IMR-90 (cell line): ENCODE results near the gene RXYLT1. TPM values are rescaled to one million over a fixed set of nuclear protein-coding genes. Genes with fewer than 3 reads are reported as not detected.

Experiments used
- ATAC-seq: fragments of 200-7000 bp; cut with Tn5 transposase; 2 replicates; pipeline ENCODE4 v1.9.1; 2020; ENCODE audit warnings: low read depth, mild to moderate bottlenecking, moderate library complexity
- BruUV-seq: library from RNA; stranded (reverse); fragments of 400-500 nt; replicated peaks from 2 replicates; lab custom pipeline; 2021; lab: Mats Ljungman, UMichigan
- CTCF ChIA-PET: fragments of 300-600 bp; formaldehyde crosslinking; extraction: SDS; loops from one replicate; lab custom pipeline; 2021; ENCODE audit warnings: antibody characterized with exemption; lab: Yijun Ruan, JAX
- POLR2A ChIA-PET: fragments of 300-600 bp; sonication (Branson Sonifier 250); formaldehyde crosslinking; loops from one replicate; lab custom pipeline; 2022; ENCODE audit warnings: antibody characterized with exemption; ENCODE audit not compliant: unreplicated experiment; lab: Charles Lee
- DNase-seq: peaks from one replicate; pipeline ENCODE4 v3.0.0; 2013
- H2AFZ ChIP-seq: replicated peaks from 2 replicates; pipeline ENCODE3; 2013; ENCODE audit warnings: low read length, mild to moderate bottlenecking; ENCODE audit not compliant: poor library complexity
- H2AK5ac ChIP-seq: 2 replicates; pipeline ENCODE4 v1.6.1; 2013; ENCODE audit warnings: low read depth, low read length, inconsistent platforms
- H2AK9ac ChIP-seq: replicated peaks from 2 replicates; pipeline ENCODE3; 2013; ENCODE audit warnings: mild to moderate bottlenecking, low read depth, low read length, moderate library complexity; ENCODE audit not compliant: poor library complexity
- H2BK120ac ChIP-seq: 2 replicates; pipeline ENCODE4 v1.6.1; 2013; ENCODE audit warnings: low read depth, low read length, inconsistent platforms
- H2BK15ac ChIP-seq: 3 replicates; pipeline ENCODE4 v1.6.1; 2013; ENCODE audit warnings: low read depth, low read length, inconsistent platforms
- H2BK20ac ChIP-seq: 2 replicates; pipeline ENCODE4 v1.6.1; 2013; ENCODE audit warnings: low read depth, mild to moderate bottlenecking, inconsistent platforms, low read length, moderate library complexity
- H2BK5ac ChIP-seq: 2 replicates; pipeline ENCODE4 v1.6.1; 2013; ENCODE audit warnings: mild to moderate bottlenecking, low read depth, low read length, inconsistent platforms; ENCODE audit not compliant: poor library complexity, severe bottlenecking
- H3K14ac ChIP-seq: replicated peaks from 2 replicates; pipeline ENCODE4 v1.6.1; 2013; ENCODE audit warnings: low read depth, low read length, inconsistent platforms
- H3K18ac ChIP-seq: 2 replicates; pipeline ENCODE4 v1.6.1; 2013; ENCODE audit warnings: low read depth, low read length, control low read depth
- H3K23ac ChIP-seq: 2 replicates; pipeline ENCODE4 v1.6.1; 2013; ENCODE audit warnings: low read depth, low read length, inconsistent platforms
- H3K27ac ChIP-seq: 2 replicates; pipeline ENCODE4 v1.5.1; 2013; ENCODE audit warnings: mild to moderate bottlenecking, control low read depth, low read length; ENCODE audit not compliant: insufficient read depth
- H3K27me3 ChIP-seq: 2 replicates; pipeline ENCODE4 v1.6.1; 2013; ENCODE audit warnings: low read length; ENCODE audit not compliant: control insufficient read depth, insufficient read depth
- H3K36me3 ChIP-seq: 2 replicates; pipeline ENCODE4 v1.6.1; 2013; ENCODE audit warnings: low read length, mixed read lengths; ENCODE audit not compliant: control insufficient read depth, insufficient read depth
- H3K4ac ChIP-seq: 2 replicates; pipeline ENCODE4 v1.6.1; 2013; ENCODE audit warnings: low read depth, low read length, inconsistent platforms
- H3K4me1 ChIP-seq: 2 replicates; pipeline ENCODE4 v1.6.1; 2013; ENCODE audit warnings: low read length, mixed read lengths; ENCODE audit not compliant: control insufficient read depth, insufficient read depth
- H3K4me2 ChIP-seq: 2 replicates; pipeline ENCODE4 v1.6.1; 2013; ENCODE audit warnings: low read depth, mild to moderate bottlenecking, control low read depth, low read length, moderate library complexity
- H3K4me3 ChIP-seq: 2 replicates; pipeline ENCODE4 v1.5.1; 2013; ENCODE audit warnings: low read depth, mild to moderate bottlenecking, control low read depth, low read length, moderate library complexity; ENCODE audit not compliant: insufficient read depth
- H3K56ac ChIP-seq: 2 replicates; pipeline ENCODE4 v1.6.1; 2013; ENCODE audit warnings: low read length, inconsistent platforms; ENCODE audit not compliant: insufficient read depth; ENCODE audit errors: extremely low read depth
- H3K79me1 ChIP-seq, 2 experiments: 2 replicates each; pipeline ENCODE4 v1.6.1; 2013; ENCODE audit warnings: low read length in 2 of 2, inconsistent platforms in 1 of 2, low read depth in 1 of 2
- H3K9ac ChIP-seq: 2 replicates; pipeline ENCODE4 v1.6.1; 2013; ENCODE audit warnings: low read depth, low read length, control low read depth
- H3K9me1 ChIP-seq: 2 replicates; pipeline ENCODE4 v1.6.1; 2013; ENCODE audit warnings: low read length, inconsistent platforms; ENCODE audit not compliant: insufficient read depth
- H3K9me3 ChIP-seq: 2 replicates; pipeline ENCODE4 v1.6.1; 2013; ENCODE audit warnings: low read length; ENCODE audit not compliant: control insufficient read depth, insufficient read depth
- H4K20me1 ChIP-seq: 2 replicates; pipeline ENCODE4 v1.6.1; 2013; ENCODE audit warnings: low read length, inconsistent platforms; ENCODE audit not compliant: insufficient read depth
- H4K5ac ChIP-seq: 2 replicates; pipeline ENCODE4 v1.6.1; 2013; ENCODE audit warnings: mild to moderate bottlenecking, low read depth, low read length, control low read depth
- H4K8ac ChIP-seq, 2 experiments: 2 replicates each; pipeline ENCODE4 v1.6.1; 2013; ENCODE audit warnings: low read depth in 2 of 2, low read length in 2 of 2, control low read depth in 1 of 2, inconsistent platforms in 1 of 2
- H4K91ac ChIP-seq: 2 replicates; pipeline ENCODE4 v1.6.1; 2013; ENCODE audit warnings: low read depth, low read length, inconsistent platforms; ENCODE audit not compliant: insufficient read depth
- CEBPB ChIP-seq: IDR thresholded peaks from 2 replicates; pipeline ENCODE4 v1.6.1; 2012; ENCODE audit warnings: low read depth, low read length, improper control_type of control experiment
- NFE2L2 ChIP-seq: fragments of 150-350 bp; IDR thresholded peaks from 2 replicates; pipeline ENCODE4 v1.6.1; 2016; ENCODE audit warnings: low read depth, mild to moderate bottlenecking, low read length
- POLR2A ChIP-seq: IDR thresholded peaks from 2 replicates; pipeline ENCODE4 v1.6.1; 2012; ENCODE audit warnings: mild to moderate bottlenecking, low read depth, low read length
- RFX5 ChIP-seq: IDR thresholded peaks from 2 replicates; pipeline ENCODE4 v1.8.0; 2012; ENCODE audit warnings: low read depth, mild to moderate bottlenecking, low read length, moderate library complexity
- WGBS, 2 experiments: methylation state at CpG; one replicate each; pipeline versions ENCODE4 v1.1.5 to v1.1.7; 2013; ENCODE audit warnings: missing lambda C conversion rate in 2 of 2; ENCODE audit not compliant: insufficient read length in 1 of 2; ENCODE audit errors: extremely low coverage in 2 of 2; 5-methylcytosine and 5-hydroxymethylcytosine counted together
- dilution Hi-C: fragments of 300-500 bp; cut with HindIII; formaldehyde crosslinking; loops from one replicate; pipeline ENCODE4 v1.14.3; 2018; ENCODE audit warnings: low sequenced_read_pairs; ENCODE audit not compliant: unreplicated experiment
- in situ Hi-C: fragments of 300-500 bp; cut with MboI; formaldehyde crosslinking; loops from 3 replicates; pipeline ENCODE4 v1.14.3; 2019; ENCODE audit warnings: low sequenced_read_pairs, inconsistent platforms, mixed read lengths
- intact Hi-C: fragments of 100-400 bp; cut with micrococcal nuclease; formaldehyde crosslinking; loops from 2 replicates; pipeline ENCODE4 v1.10.0; 2022
- polyA plus RNA-seq, 3 experiments: library from polyadenylated mRNA; depleted of rRNA; stranded (reverse); fragments of >200 nt; gene quantifications; 2 replicates each; pipeline ENCODE4 v1.2.3, GENCODE V29; 2012; ENCODE audit warnings: low replicate concordance in 1 of 3
- total RNA-seq: library from RNA; depleted of rRNA; stranded (reverse); fragments of >200 nt; gene quantifications from 2 replicates; pipeline ENCODE4 v1.2.3, GENCODE V29; 2012

Gene RXYLT1
- total and polyA plus RNA-seq, 2 of the 4 experiments (the other 2 are of a cell fraction): 9.0 to 9.5 TPM

GRCh38 chr12:63843254-63843720 lies 63.6 kb downstream of the RXYLT1 start:
- H2BK15ac ChIP-seq: peak overlapping the region; percentile 52; the same call in 1 of the 3 replicates
- peak overlapping the region; percentile 77 for H4K91ac ChIP-seq
- peak overlapping the region; percentile 72 for H3K4me2 ChIP-seq
- TF ChIP-seq POLR2A (no peak), CEBPB (no peak), RFX5 (no peak), NFE2L2 (no peak)
- H3K9ac ChIP-seq: peak overlapping the region; percentile 64
- peak overlapping the region; percentile 34 for H3K18ac ChIP-seq
- H2AK5ac ChIP-seq: peak overlapping the region; percentile 46; the same call in 1 of the 2 replicates
- H4K8ac ChIP-seq: peak overlapping the region; percentile 25 to 95; a peak in 2 of 4 replicates
- no peaks in the 10 kb centered on the region for H3K9me3 ChIP-seq
- POLR2A ChIA-PET: interaction anchor here (0.5 kb wide), 1 partner anchor 33 kb away, joined by 4 read pairs; no protein-coding TSS in a partner anchor
- H3K23ac ChIP-seq: peak overlapping the region; percentile 92; the same call in 1 of the 2 replicates
- H3K4me1 ChIP-seq: peaks cover 7% of the 10 kb centered on the region
- ATAC-seq: no peak
- dilution Hi-C loops (loop anchor here (25.0 kb wide), 1 partner anchor 419 kb away; no protein-coding TSS in a partner anchor), in situ Hi-C loops (loop anchor here (5.0 to 10.0 kb wide), 2 partner anchors 152 to 414 kb away; no protein-coding TSS in a partner anchor), intact Hi-C loops (loop anchor here (1.0 to 5.0 kb wide), 2 partner anchors 244 to 338 kb away; no protein-coding TSS in a partner anchor)
- CTCF ChIA-PET: interaction anchor here (0.5 to 1.5 kb wide), 17 partner anchors 17 to 414 kb away, joined by 3 to 8 read pairs (median 3); no protein-coding TSS in a partner anchor
- H3K9me1 ChIP-seq: peaks cover 11% of the 10 kb centered on the region
- peak overlapping the region; percentile 96 for H2BK5ac ChIP-seq
- H3K27me3 ChIP-seq: no peaks in the 10 kb centered on the region
- TSS peak; percentile 91 for BruUV-seq
- peak overlapping the region; percentile 89; the same call in 1 of the 2 replicates for H2BK20ac ChIP-seq
- H2BK120ac ChIP-seq: peak overlapping the region; percentile 82
- H3K79me1 ChIP-seq: peaks cover 0 to 14% of the 10 kb centered on the region in 2 experiments; a peak in 2 of 4 replicates
- H2AK9ac ChIP-seq: peak overlapping the region; percentile 66
- H3K36me3 ChIP-seq: peaks cover 3% of the 10 kb centered on the region; the same call in 1 of the 2 replicates
- peak overlapping the region; percentile 89 for H3K4ac ChIP-seq
- DNase-seq: no peak
- H3K56ac ChIP-seq: peak overlapping the region; percentile 85
- peak overlapping the region; percentile 96 for H3K14ac ChIP-seq
- peak overlapping the region; percentile 96 for H2AFZ ChIP-seq
- peak overlapping the region; percentile 56 for H4K5ac ChIP-seq
- no CpG with 5 or more reads among the region's 28 CpGs for WGBS, 2 experiments
- H4K20me1 ChIP-seq: peaks cover 12% of the 10 kb centered on the region
- H3K4me3 ChIP-seq: peak overlapping the region; percentile 99
- H3K27ac ChIP-seq: peak overlapping the region; percentile 61
